ENCODE measurements around the gene VAMP5.
"Not testable (repeated sequence)": the region's sequence is repeated elsewhere in the genome, so short reads cannot be mapped to it uniquely, and the experiment has no call there.

The VAMP5 gene

DNA sequence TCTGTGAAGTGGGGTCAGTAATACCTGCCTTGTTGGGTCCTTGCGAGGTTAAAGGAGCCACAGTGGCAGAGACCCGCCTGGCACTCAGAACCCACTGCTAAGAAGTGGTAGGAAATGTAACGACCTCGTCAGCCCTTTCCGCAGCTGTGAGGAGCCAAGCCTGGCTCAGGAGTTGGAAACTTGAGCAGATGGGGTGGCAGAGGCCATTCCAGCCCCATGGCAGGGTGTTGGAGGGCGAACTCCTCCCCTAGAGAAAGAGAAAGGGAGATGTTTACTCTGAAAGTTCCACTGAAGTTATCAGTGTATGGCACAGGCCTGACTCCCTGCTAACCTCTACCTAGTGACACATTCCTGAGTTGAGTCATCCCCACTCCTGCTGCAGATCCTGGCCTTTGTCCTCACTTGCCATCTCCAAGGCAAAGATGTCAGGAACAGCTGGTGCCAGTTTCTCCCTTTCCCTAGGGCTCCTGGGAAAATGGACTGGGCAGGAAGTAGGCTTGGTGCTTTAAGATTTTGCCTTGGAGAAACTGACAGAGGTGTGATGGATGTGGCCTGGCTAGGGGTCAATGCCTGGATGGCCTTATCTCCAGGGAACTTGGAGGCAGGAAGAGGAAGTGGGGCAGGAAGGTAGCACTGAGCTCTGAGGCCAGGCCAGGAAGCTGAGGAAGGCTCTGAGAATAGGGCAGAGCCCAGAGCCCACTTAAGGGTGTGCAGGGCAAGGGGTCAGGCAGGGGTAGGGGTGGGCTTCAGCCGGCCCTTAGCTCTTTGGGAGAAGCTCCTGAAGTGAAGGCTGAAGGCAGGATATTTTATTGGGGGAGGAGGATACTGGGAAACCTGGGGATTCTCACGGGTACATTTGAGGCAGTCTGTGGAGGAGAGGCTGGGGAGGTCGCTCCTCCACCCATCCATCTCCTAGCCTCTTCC lies 888 bp downstream of the VAMP5 start:
- peak in 1 of 2 experiments; percentile 28 for DNase-seq

- peak in 1 of 2 experiments; percentile 29 for DNase-seq
These were observed 1.5 kb downstream of the VAMP5 start for GRCh38 chr2:85585781-85586105.

GRCh38 chr2:85588236-85588635 lies 4.0 kb downstream of the VAMP5 start:
- peak; percentile 73 to 79 for DNase-seq

- DNase-seq: no peak
These were observed 4.4 kb downstream of the VAMP5 start for GRCh38 chr2:85588645-85589044.

DNA sequence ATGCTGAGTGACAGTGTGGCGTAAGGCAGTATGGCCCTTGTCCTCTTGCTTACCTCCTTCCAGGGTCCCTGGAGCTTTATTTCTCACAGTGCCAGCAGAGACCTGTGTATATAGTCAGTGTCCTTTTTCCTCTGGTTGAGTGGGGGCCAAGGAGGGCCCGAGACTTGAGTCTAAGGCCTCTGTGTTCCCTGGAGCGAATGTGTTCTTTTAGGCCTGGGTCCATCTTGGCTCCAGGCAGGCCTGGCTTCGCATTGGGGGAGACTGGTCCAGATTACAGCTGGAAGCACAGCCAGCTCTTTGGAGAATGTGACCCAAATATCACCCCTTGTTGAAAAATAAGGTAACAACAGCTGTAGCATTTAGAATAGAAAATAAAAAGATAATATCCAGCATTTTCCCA lies 5.0 kb downstream of the VAMP5 start:
- no peak for DNase-seq

DNA sequence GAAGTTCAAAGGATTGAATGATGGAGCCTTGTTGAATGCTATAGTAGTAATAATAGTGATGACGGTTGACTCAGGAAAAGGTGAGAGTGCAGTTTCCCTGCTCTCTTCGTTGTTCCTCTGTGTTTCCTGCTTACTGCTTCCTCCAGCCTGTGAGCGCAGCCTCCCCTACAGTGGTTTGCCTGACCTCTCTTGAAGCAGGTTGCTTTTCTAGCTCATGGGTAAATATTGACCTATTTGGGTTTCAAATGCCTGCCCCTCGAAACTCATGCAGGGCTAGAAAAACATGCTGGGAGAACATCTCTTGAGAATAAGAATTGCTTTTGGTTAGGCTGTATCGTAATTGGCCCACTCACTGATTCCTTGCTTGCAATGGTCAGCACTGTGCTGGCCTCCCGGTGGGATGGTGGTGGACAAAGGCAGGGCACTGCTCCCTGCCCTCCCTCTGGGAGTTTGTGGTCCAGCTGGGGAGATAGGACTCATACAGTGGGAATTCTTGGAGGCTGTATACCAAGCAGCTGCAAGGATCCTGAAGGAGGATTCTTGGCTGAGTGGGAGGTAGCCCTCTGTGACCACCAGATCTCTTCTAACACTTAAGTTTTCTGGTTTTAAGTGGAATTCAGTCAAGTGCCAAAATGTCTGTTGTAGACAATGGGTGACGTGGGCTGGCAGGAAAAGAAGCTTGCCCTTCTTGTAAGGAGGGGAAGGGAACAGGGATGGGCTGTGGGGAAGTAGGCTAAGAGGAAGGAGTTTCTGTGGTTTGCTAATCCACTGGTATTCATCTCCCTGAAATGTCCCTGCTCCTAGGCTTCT lies 6.0 kb downstream of the VAMP5 start:
- DNase-seq: peak; percentile 77 to 82

DNA sequence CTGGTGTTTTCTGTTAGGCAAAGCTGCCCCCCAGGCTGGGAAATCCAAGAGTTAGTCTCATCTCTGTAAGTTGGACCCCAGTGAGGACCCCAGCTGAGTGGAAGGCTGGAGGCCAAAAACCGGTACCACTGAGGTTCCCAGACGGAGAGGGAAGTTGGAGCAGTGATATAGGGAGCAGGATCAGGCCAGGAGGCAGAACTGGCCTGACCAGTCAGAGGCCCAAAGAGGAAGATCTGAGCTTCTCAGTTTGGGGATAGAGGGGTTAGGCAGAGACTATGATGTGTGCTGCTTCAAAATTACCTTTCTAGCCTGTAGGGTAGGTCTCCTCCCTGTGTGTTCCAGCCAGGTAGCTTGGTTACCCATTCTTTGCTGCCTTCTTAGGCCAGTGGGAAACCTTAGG lies 6.7 kb downstream of the VAMP5 start:
- DNase-seq: no peak

DNA sequence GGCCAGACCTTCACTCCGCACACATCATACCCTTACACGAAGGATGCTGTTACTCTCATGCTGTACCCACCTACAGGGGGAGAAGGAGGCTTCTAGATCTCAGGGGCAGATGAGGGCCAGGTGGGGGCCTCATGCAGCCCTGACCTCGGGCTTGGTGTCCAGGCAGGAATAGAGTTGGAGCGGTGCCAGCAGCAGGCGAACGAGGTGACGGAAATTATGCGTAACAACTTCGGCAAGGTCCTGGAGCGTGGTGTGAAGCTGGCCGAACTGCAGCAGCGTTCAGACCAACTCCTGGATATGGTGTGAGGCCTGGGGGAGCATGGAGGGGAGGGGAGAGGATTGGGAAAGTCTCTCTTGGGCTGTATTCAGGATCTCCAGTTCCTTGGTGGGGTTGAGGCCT lies 7.3 kb downstream of the VAMP5 start:
- DNase-seq: no peak

DNA sequence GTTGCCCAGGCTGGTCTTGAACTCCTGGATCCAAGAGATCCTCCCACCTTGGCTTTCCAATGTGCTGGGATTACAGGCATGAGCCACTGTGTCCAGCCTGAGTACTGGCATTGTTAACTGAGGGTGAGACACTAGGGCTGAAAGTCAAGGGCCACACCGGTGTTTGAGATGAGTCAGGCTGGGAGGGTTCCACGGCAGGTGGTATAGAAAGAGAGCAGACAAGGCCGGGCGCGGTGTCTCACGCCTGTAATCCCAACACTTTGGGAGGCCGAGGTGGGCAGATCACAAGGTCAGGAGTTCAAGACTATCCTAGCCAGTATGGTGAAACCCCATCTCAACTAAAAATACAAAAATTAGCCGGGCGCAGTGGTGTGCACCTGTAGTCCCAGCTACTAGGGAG lies 8.1 kb downstream of the VAMP5 start:
- DNase-seq: not testable (repeated sequence)

DNA sequence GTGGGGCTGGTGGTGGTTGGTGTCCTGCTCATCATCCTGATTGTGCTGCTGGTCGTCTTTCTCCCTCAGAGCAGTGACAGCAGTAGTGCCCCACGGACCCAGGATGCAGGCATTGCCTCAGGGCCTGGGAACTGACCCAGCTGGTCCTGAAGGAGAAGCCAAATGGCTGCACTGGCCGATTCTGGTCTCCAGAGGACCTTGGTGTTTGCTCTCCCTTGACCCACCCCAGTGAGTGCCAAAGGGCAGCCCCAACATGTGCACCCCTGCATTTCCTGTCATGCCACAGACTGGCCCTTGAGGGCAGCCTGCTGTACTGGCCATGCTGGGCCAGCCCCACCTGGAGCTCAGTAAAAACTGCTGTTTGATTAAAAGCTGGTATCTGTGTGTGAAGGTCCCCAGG lies 8.8 kb downstream of the VAMP5 start:
- DNase-seq: no peak

- DNase-seq: no peak
These were observed 10.6 kb downstream of the VAMP5 start for GRCh38 chr2:85594715-85595300.

GRCh38 chr2:85595301-85596025 lies 11.2 kb downstream of the VAMP5 start, which contains the start of gene RNF181:
Gene RNF181 (plus strand): TSS chr2:85595745. CDS start chr2:85595764, 19 bp downstream.
- peak; percentile 99 for DNase-seq

GRCh38 chr2:85596026-85596333 lies 11.7 kb downstream of the VAMP5 start:
- DNase-seq: peak in 1 of 2 experiments; percentile 30

- no peak for DNase-seq
These were observed 12.4 kb downstream of the VAMP5 start for GRCh38 chr2:85596486-85597143.

GRCh38 chr2:85597241-85597640 lies 13.0 kb downstream of the VAMP5 start:
- no peak for DNase-seq

GRCh38 chr2:85598594-85599340 lies 14.5 kb downstream of the VAMP5 start:
- no peak for DNase-seq

- DNase-seq: peak in 1 of 2 experiments; percentile 35
These were observed 15.4 kb downstream of the VAMP5 start for GRCh38 chr2:85599468-85600234.

DNA sequence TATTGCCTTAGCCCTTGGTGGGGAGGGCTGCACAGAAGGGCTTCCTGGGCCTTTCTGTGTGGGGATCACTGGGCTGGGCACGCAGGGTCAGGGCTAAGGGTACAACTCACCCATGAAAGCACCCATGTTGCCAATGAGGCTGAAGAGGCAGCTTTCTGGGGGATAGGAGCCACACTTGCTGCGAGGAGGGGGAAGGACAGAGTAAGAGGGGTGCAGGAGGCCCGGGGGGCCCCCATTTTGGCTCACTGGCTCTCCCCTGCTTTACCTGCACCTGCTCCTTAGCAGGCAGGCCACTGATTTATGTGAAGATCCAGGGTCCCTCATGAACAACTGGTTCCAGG lies 16.0 kb downstream of the VAMP5 start:
- no peak for DNase-seq

DNA sequence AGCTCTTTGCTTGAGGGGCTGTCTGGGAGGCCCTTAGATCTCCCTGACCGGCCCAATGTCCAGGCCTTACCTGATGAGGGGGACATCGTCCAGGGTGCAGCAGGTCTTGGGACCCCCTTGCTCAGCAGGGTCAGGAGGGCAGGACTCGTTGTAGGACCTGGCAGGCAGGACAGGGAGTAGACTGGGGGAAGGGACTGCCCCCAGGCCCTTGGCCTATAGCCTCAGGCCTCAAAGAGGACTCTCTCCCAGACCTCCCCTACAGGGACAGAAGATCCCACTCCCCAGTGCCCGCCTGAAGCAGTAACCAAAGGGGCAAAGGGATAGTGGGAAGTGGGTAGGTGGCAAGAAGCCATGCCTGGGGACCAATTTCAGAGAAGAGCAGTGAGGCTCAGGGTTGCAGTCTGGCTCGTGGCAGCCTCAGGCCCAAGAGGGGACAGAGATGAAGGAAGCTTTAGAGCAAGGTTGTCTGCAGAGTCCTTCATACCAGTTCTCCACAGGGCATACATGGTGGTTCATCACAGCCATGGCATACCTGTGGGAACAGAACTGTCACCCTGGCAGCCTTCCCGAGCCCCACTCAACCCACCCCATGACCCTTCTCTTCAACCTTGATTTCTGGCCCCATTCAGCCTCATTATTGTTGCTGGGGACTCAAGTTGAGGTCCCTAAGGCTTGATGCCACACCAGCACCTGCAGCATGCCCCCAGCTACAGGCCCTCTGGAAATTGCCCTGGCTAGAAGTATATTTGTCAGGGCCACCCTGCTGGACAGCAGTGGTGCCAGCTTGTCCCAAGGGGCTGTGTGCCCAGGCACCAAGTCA lies 16.9 kb downstream of the VAMP5 start:
- no peak for DNase-seq

All from Kasumi-1 (cell line).